Ascending aorta (tissue), 2 donors: Measurements from ENCODE around the gene TRAPPC2L. TPM values are rescaled to one million over a fixed set of nuclear protein-coding genes. Genes with fewer than 3 reads are reported as not detected.

Source experiments
- DNase-seq, 2 donors: peaks; one replicate each; pipeline ENCODE4 v3.0.0-alpha.2; 2019; ENCODE audit warnings: low spot score in 2 of 2
- H3K27ac ChIP-seq, 2 donors: fragments of 200-600 bp; sonication (generic); one replicate each; pipeline ENCODE4 v1.5.1; 2016 to 2017; ENCODE audit warnings: mild to moderate bottlenecking in 1 of 2
- H3K27me3 ChIP-seq: fragments of 200-600 bp; sonication (generic); one replicate; pipeline ENCODE4 v1.5.1; 2017
- H3K36me3 ChIP-seq, 2 donors: fragments of 200-600 bp; sonication (generic); one replicate each; pipeline ENCODE4 v1.5.1; 2016
- H3K4me1 ChIP-seq, 2 donors: fragments of 200-600 bp; sonication (generic); one replicate each; pipeline ENCODE4 v1.5.1; 2016 to 2017; ENCODE audit warnings: mild to moderate bottlenecking in 1 of 2
- H3K4me3 ChIP-seq, 2 donors: fragments of 200-600 bp; sonication (generic); one replicate each; pipeline ENCODE4 v1.5.1; 2016 to 2017; ENCODE audit warnings: mild to moderate bottlenecking in 1 of 2
- H3K9me3 ChIP-seq, 2 donors: fragments of 200-600 bp; sonication (generic); one replicate each; pipeline ENCODE4 v1.5.1; 2016
- intact Hi-C: fragments of 100-400 bp; cut with DNase I; formaldehyde crosslinking; loops from one replicate; pipeline ENCODE4 v1.15.1; 2023
- total RNA-seq: library from RNA; depleted of rRNA; stranded (reverse); fragments of >200 nt; gene quantifications from one replicate; pipeline ENCODE4 v1.1.0, GENCODE V29; 2016
- TF ChIP-seq, protein P1 (sequence below), 3 experiments: fragments of 200-600 bp in 2 of 3; fragments of 450-650 bp in 1 of 3; sonication (generic) in 2 of 3; IDR thresholded peaks; one replicate each; pipeline ENCODE4 v1.5.1; 2016 to 2019; ENCODE audit warnings: antibody characterized with exemption in 3 of 3, mild to moderate bottlenecking in 1 of 3, moderate library complexity in 1 of 3

The TRAPPC2L gene
- total RNA-seq, 1 donor from 2014 or later, result 7.6 TPM

DNA sequence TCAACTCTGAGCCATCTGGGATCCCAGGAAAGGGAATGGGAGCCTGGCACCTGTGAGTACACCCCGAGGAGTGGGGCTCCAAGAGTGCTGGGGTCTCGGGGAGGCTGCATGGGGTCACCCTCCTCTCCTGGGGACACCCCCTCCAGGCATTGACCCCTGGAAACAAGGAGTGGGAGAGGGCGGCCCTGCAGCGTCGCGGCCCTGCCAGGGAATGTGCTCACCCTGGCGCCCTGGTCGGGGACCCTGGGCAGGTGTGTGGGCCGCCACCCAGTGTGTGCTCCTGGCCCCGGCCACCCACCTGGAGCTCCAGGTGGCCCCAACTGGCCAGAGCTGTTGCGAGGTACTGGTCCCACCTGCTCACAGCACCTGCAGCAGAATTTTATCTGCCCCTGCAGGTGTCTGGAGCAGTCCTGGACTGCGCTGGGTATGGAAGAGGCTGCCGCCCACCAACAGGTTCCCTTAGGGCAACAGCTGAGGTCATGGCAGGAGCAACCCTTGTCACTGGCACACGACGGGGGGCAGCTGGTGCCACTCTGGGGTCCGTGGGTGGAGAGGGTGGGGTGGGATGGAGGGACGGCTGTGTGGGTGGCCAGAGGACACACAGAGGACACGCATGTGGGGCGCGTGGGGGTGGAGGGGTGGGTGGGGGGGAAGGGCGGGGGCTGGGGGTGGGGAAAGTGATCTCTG, 14.9 kb downstream of the TRAPPC2L start:
- Histone ChIP-seq H3K4me3 (no peak overlapping the region), H3K4me1 (no peaks in the 10 kb centered on the region), H3K9me3 (no peaks in the 10 kb centered on the region), H3K27me3 (no peaks in the 10 kb centered on the region), H3K36me3 (no peaks in the 10 kb centered on the region), H3K27ac (no peak overlapping the region)
- TF ChIP-seq, protein P1, sequence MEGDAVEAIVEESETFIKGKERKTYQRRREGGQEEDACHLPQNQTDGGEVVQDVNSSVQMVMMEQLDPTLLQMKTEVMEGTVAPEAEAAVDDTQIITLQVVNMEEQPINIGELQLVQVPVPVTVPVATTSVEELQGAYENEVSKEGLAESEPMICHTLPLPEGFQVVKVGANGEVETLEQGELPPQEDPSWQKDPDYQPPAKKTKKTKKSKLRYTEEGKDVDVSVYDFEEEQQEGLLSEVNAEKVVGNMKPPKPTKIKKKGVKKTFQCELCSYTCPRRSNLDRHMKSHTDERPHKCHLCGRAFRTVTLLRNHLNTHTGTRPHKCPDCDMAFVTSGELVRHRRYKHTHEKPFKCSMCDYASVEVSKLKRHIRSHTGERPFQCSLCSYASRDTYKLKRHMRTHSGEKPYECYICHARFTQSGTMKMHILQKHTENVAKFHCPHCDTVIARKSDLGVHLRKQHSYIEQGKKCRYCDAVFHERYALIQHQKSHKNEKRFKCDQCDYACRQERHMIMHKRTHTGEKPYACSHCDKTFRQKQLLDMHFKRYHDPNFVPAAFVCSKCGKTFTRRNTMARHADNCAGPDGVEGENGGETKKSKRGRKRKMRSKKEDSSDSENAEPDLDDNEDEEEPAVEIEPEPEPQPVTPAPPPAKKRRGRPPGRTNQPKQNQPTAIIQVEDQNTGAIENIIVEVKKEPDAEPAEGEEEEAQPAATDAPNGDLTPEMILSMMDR (IDR thresholded peaks at IDR 0.05), result no peak
- intact Hi-C loops, result no loop called here
- DNase-seq, result no peak

DNA sequence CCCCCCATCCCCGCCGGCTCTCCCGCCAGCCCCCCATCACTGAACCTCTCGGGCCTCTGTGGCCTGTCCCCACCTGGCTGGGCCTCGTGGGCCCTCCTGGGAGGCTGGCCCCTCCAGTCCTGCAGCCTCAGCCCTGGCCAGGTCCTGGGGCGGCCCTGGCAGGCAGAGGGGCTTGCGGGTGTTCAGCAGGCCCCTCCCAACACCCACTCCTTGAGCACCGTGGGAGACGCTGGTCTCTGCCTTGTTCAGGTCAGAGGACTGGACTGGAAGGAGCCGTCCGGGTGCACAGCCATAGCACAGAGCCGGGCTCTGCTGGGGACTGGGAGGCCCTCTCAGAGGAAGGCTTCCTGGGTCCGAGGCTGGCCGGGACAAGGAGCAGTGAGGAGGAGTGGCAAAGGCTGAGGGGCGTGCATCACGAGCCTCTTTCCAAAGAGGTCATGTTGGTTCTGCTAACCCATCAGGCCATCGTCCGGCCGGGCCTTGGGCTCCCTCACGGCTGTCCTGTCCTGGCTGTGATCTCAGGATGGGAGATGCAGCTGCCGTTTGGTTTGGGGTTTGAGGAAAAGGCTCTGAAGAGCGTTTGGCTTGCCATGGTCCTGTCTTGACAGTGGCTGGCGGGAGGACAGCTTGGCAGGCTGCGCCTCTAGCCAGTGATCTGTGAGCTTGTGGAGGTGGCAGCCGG, 15.9 kb downstream of the TRAPPC2L start:
- H3K9me3 ChIP-seq, result no peaks in the 10 kb centered on the region
- intact Hi-C loops, result no loop called here
- H3K27ac ChIP-seq, result no peak overlapping the region
- H3K4me1 ChIP-seq, result no peaks in the 10 kb centered on the region
- H3K27me3 ChIP-seq, result no peaks in the 10 kb centered on the region
- no peaks in the 10 kb centered on the region for H3K36me3 ChIP-seq
- TF ChIP-seq, protein P1 (IDR thresholded peaks at IDR 0.05), result no peak
- DNase-seq, result no peak
- H3K4me3 ChIP-seq, result no peak overlapping the region

DNA sequence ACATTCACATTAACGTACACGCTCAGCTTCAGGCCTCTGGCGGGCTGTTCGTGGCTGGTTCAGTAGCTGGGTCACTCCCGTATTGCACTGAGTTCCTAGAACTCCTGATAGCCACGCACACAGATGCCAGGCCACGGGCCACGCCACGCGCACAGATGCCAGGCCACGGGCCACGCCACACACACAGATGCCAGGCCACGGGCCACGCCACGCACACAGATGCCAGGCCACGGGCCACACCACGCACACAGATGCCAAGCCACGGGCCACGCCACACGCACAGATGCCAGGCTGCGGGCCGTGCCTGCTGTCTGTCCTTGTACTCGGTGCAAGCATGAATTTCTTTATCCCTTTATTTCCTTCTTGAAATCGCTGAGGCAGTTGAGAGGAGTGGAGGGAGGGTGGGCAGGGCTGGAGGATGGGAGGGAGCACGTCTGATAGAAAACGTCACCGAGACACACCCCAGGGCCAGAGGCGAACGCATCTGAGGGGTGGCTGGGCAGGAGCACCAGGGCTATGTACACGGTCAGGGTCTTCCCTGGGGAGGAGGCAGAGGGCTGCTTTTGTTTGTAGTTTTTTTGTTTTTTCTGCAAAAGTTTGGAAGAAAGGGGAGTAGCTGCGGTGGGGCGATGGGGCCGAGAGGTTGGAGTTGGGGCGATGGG, 18.1 kb downstream of the TRAPPC2L start:
- TF ChIP-seq, protein P1 (IDR thresholded peaks at IDR 0.05), result no peak
- H3K36me3 ChIP-seq, result no peaks in the 10 kb centered on the region
- no peaks in the 10 kb centered on the region for H3K4me1 ChIP-seq
- H3K4me3 ChIP-seq, result no peak overlapping the region
- no peak for DNase-seq
- H3K27ac ChIP-seq, result no peak overlapping the region
- intact Hi-C loops, result no loop called here
- no peaks in the 10 kb centered on the region for H3K9me3 ChIP-seq
- no peaks in the 10 kb centered on the region for H3K27me3 ChIP-seq

DNA sequence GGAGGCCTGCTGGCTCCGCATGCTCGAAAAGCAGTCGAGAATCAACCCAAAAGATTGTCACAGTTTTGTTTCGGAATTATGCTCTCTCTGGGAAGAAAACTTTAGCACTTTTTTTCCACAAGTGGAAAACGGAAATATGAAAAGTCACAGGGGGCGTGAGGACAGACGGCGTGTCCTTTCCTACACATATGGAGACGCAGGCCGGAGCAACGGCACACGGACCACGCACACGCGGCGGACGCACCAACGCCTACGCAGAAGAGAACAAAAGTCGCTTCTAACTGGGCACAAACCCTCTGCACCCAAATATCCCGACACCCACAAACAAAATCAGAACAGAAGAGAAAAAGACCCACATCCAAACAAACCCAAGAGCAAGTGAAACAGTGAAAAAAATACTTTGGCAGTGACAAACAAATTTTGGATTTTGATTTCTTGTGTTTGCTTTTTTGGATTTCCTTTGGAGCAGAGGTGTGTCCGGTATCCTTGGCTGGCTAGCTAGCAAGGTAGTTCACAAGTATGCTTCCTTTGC, 18.8 kb downstream of the TRAPPC2L start:
- no peak for DNase-seq
- no peaks in the 10 kb centered on the region for H3K4me1 ChIP-seq
- H3K9me3 ChIP-seq, result no peaks in the 10 kb centered on the region
- no peak overlapping the region for H3K4me3 ChIP-seq
- no peaks in the 10 kb centered on the region for H3K36me3 ChIP-seq
- intact Hi-C loops, result no loop called here
- no peaks in the 10 kb centered on the region for H3K27me3 ChIP-seq
- TF ChIP-seq, protein P1 (IDR thresholded peaks at IDR 0.05), result no peak
- no peak overlapping the region for H3K27ac ChIP-seq

DNA sequence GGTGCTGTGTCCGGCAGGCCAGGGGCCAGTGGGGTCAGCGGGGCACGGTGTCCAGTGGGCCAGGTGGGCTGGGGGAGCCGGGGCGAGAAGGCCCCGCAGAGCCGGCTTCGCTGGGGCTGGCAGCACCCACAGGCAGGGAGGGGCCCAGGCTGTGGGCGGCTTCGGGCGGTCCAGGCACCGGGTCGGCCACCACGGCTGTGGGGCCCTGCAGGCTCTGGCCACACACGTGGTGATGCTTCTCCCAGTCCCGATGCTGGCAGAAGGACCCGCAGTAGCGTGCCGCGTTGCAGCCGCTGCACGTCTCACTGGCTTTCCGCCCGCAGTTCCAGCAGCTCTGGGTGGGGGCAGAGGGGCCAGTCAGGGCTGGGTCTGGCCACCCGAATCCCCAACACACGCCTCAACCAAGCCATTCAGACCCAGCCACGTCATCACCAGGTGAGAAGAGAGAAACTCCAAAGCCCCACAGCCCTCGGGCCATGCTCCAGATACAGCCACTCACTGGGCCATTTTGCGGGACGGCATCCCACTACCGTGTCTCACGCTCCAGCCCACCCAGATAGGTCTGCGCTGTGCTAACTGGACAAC, 20.1 kb downstream of the TRAPPC2L start:
- H3K36me3 ChIP-seq, result no peaks in the 10 kb centered on the region
- intact Hi-C loops, result no loop called here
- no peaks in the 10 kb centered on the region for H3K27me3 ChIP-seq
- H3K4me3 ChIP-seq, result no peak overlapping the region
- H3K4me1 ChIP-seq, result no peaks in the 10 kb centered on the region
- no peak for DNase-seq
- TF ChIP-seq, protein P1 (IDR thresholded peaks at IDR 0.05), result no peak
- H3K27ac ChIP-seq, result no peak overlapping the region
- H3K9me3 ChIP-seq, result no peaks in the 10 kb centered on the region
